PC-3 (cell line): ENCODE measurements around the gene XPNPEP3.

Source experiments
- CTCF ChIP-seq: fragments of 300-600 bp; sonication (generic); conservative IDR thresholded peaks from 2 replicates; pipeline ENCODE4 v1.5.1; 2017; ENCODE audit warnings: antibody characterized with exemption, low read depth, mild to moderate bottlenecking, low read length
- EZH2phosphoT487 ChIP-seq: fragments of 300-600 bp; sonication (generic); IDR thresholded peaks from 2 replicates; pipeline ENCODE4 v1.6.1; 2018; ENCODE audit warnings: mild to moderate bottlenecking, antibody characterized with exemption, low read length, borderline replicate concordance

- no peak for TF ChIP-seq CTCF
- TF ChIP-seq EZH2phosphoT487, result no peak
Observed at GRCh38 chr22:40808018-40808841, 48.7 kb upstream of the XPNPEP3 start.
